ENCODE results near the gene GMEB1.
"Not testable (repeated sequence)": the region's sequence is repeated elsewhere in the genome, so short reads cannot be mapped to it uniquely, and the experiment has no call there.

Gene GMEB1

GRCh38 chr1:28648474-28649198 lies 19.9 kb upstream of the GMEB1 start, which contains the start of gene RNU11:
RNU11 (plus strand) TSS chr1:28648600.
- Histone ChIP-seq H3K27me3 (ENCODE audit: control insufficient read depth in 1 of 2, insufficient read depth in 2 of 2, low read length in 2 of 2) (no peaks in the 10 kb centered on the region), H3K4me1 (ENCODE audit: control insufficient read depth, insufficient read depth, low read length) (peaks cover 10% of the 10 kb centered on the region), H3K27ac (ENCODE audit: low read length) (peak within 1 kb of the TSS; percentile 91), H3K36me3 (ENCODE audit: control insufficient read depth in 2 of 2, insufficient read depth in 2 of 2, low read length in 2 of 2) (no peaks in the 10 kb centered on the region), H3K9me3 (ENCODE audit: control insufficient read depth in 2 of 2, low read length in 2 of 2) (no peaks in the 10 kb centered on the region), H3K4me3 (ENCODE audit: low read length in 2 of 2) (peak within 1 kb of the TSS; percentile 68 to 79), H3K9ac (ENCODE audit: low read length in 2 of 2) (peak within 1 kb of the TSS; percentile 74 to 93)

- H3K27ac ChIP-seq (ENCODE audit: low read length): not testable (repeated sequence)
Observed at GRCh38 chr1:28653063-28653462, 15.5 kb upstream of the GMEB1 start.

GRCh38 chr1:28653870-28654269 lies 14.7 kb upstream of the GMEB1 start:
- H3K27ac ChIP-seq (ENCODE audit: low read length); H3K4me3 ChIP-seq (ENCODE audit: low read length in 2 of 2); H3K9ac ChIP-seq (ENCODE audit: low read length in 2 of 2); H3K4me1 ChIP-seq (ENCODE audit: control insufficient read depth, insufficient read depth, low read length); H3K27me3 ChIP-seq (ENCODE audit: control insufficient read depth in 1 of 2, insufficient read depth in 2 of 2, low read length in 2 of 2); H3K36me3 ChIP-seq (ENCODE audit: control insufficient read depth in 2 of 2, insufficient read depth in 2 of 2, low read length in 2 of 2); H3K9me3 ChIP-seq (ENCODE audit: control insufficient read depth in 2 of 2, low read length in 2 of 2): not testable (repeated sequence)

More at GRCh38 chr1:28653063-28653462, 15.5 kb upstream of the GMEB1 start:
- not testable (repeated sequence) for H3K4me3 ChIP-seq (ENCODE audit: low read length in 2 of 2); H3K36me3 ChIP-seq (ENCODE audit: control insufficient read depth in 2 of 2, insufficient read depth in 2 of 2, low read length in 2 of 2); H3K9me3 ChIP-seq (ENCODE audit: control insufficient read depth in 2 of 2, low read length in 2 of 2); H3K9ac ChIP-seq (ENCODE audit: low read length in 2 of 2); H3K4me1 ChIP-seq (ENCODE audit: control insufficient read depth, insufficient read depth, low read length); H3K27me3 ChIP-seq (ENCODE audit: control insufficient read depth in 1 of 2, insufficient read depth in 2 of 2, low read length in 2 of 2)

- not testable (repeated sequence) for H3K9me3 ChIP-seq (ENCODE audit: control insufficient read depth in 2 of 2, low read length in 2 of 2); H3K27me3 ChIP-seq (ENCODE audit: control insufficient read depth in 1 of 2, insufficient read depth in 2 of 2, low read length in 2 of 2); H3K4me3 ChIP-seq (ENCODE audit: low read length in 2 of 2); H3K36me3 ChIP-seq (ENCODE audit: control insufficient read depth in 2 of 2, insufficient read depth in 2 of 2, low read length in 2 of 2); H3K27ac ChIP-seq (ENCODE audit: low read length); H3K9ac ChIP-seq (ENCODE audit: low read length in 2 of 2); H3K4me1 ChIP-seq (ENCODE audit: control insufficient read depth, insufficient read depth, low read length)
Observed at GRCh38 chr1:28655448-28656311, 12.9 kb upstream of the GMEB1 start.

GRCh38 chr1:28656335-28656734 lies 12.2 kb upstream of the GMEB1 start:
- Histone ChIP-seq H3K9me3 (ENCODE audit: control insufficient read depth in 2 of 2, low read length in 2 of 2) (no peaks in the 10 kb centered on the region), H3K4me3 (ENCODE audit: low read length in 2 of 2) (no peak overlapping the region), H3K27me3 (ENCODE audit: control insufficient read depth in 1 of 2, insufficient read depth in 2 of 2, low read length in 2 of 2) (no peaks in the 10 kb centered on the region), H3K27ac (ENCODE audit: low read length) (no peak overlapping the region), H3K36me3 (ENCODE audit: control insufficient read depth in 2 of 2, insufficient read depth in 2 of 2, low read length in 2 of 2) (no peaks in the 10 kb centered on the region), H3K4me1 (ENCODE audit: control insufficient read depth, insufficient read depth, low read length) (no peaks in the 10 kb centered on the region), H3K9ac (ENCODE audit: low read length in 2 of 2) (no peak overlapping the region)

GRCh38 chr1:28663871-28664470 lies 4.6 kb upstream of the GMEB1 start:
- H3K9me3 ChIP-seq (ENCODE audit: control insufficient read depth in 2 of 2, low read length in 2 of 2): no peaks in the 10 kb centered on the region
- H3K27me3 ChIP-seq (ENCODE audit: control insufficient read depth in 1 of 2, insufficient read depth in 2 of 2, low read length in 2 of 2): no peaks in the 10 kb centered on the region
- H3K27ac ChIP-seq (ENCODE audit: low read length): no peak overlapping the region
- H3K9ac ChIP-seq (ENCODE audit: low read length in 2 of 2): no peak overlapping the region
- peaks cover 10% of the 10 kb centered on the region for H3K4me1 ChIP-seq (ENCODE audit: control insufficient read depth, insufficient read depth, low read length)
- H3K4me3 ChIP-seq (ENCODE audit: low read length in 2 of 2): no peak overlapping the region
- no peaks in the 10 kb centered on the region for H3K36me3 ChIP-seq (ENCODE audit: control insufficient read depth in 2 of 2, insufficient read depth in 2 of 2, low read length in 2 of 2)

- H3K9me3 ChIP-seq (ENCODE audit: control insufficient read depth in 2 of 2, low read length in 2 of 2): no peaks in the 10 kb centered on the region
- no peak overlapping the region for H3K27ac ChIP-seq (ENCODE audit: low read length)
- no peaks in the 10 kb centered on the region for H3K27me3 ChIP-seq (ENCODE audit: control insufficient read depth in 1 of 2, insufficient read depth in 2 of 2, low read length in 2 of 2)
- H3K36me3 ChIP-seq (ENCODE audit: control insufficient read depth in 2 of 2, insufficient read depth in 2 of 2, low read length in 2 of 2): no peaks in the 10 kb centered on the region
- peaks cover 15% of the 10 kb centered on the region for H3K4me1 ChIP-seq (ENCODE audit: control insufficient read depth, insufficient read depth, low read length)
- no peak overlapping the region for H3K9ac ChIP-seq (ENCODE audit: low read length in 2 of 2)
- H3K4me3 ChIP-seq (ENCODE audit: low read length in 2 of 2): no peak overlapping the region
Observed at GRCh38 chr1:28666806-28667205, 1.8 kb upstream of the GMEB1 start.

- peak overlapping the region; percentile 92 for H3K27ac ChIP-seq (ENCODE audit: low read length)
- peaks cover 15% of the 10 kb centered on the region for H3K4me1 ChIP-seq (ENCODE audit: control insufficient read depth, insufficient read depth, low read length)
- H3K9me3 ChIP-seq (ENCODE audit: control insufficient read depth in 2 of 2, low read length in 2 of 2): no peaks in the 10 kb centered on the region
- peak overlapping the region; percentile 83 to 96 for H3K4me3 ChIP-seq (ENCODE audit: low read length in 2 of 2)
- H3K27me3 ChIP-seq (ENCODE audit: control insufficient read depth in 1 of 2, insufficient read depth in 2 of 2, low read length in 2 of 2): no peaks in the 10 kb centered on the region
- no peaks in the 10 kb centered on the region for H3K36me3 ChIP-seq (ENCODE audit: control insufficient read depth in 2 of 2, insufficient read depth in 2 of 2, low read length in 2 of 2)
- H3K9ac ChIP-seq (ENCODE audit: low read length in 2 of 2): peak overlapping the region; percentile 98 to 99
Observed at GRCh38 chr1:28668956-28669723, 556 bp downstream of the GMEB1 start.

GRCh38 chr1:28671254-28671780 lies 2.7 kb downstream of the GMEB1 start:
- Histone ChIP-seq H3K9ac (ENCODE audit: low read length in 2 of 2) (no peak overlapping the region), H3K4me1 (ENCODE audit: control insufficient read depth, insufficient read depth, low read length) (peaks cover 15% of the 10 kb centered on the region), H3K36me3 (ENCODE audit: control insufficient read depth in 2 of 2, insufficient read depth in 2 of 2, low read length in 2 of 2) (no peaks in the 10 kb centered on the region), H3K27me3 (ENCODE audit: control insufficient read depth in 1 of 2, insufficient read depth in 2 of 2, low read length in 2 of 2) (no peaks in the 10 kb centered on the region), H3K9me3 (ENCODE audit: control insufficient read depth in 2 of 2, low read length in 2 of 2) (no peaks in the 10 kb centered on the region), H3K4me3 (ENCODE audit: low read length in 2 of 2) (no peak overlapping the region), H3K27ac (ENCODE audit: low read length) (no peak overlapping the region)

GRCh38 chr1:28672971-28673370 lies 4.4 kb downstream of the GMEB1 start:
- not testable (repeated sequence) for H3K9ac ChIP-seq (ENCODE audit: low read length in 2 of 2); H3K27me3 ChIP-seq (ENCODE audit: control insufficient read depth in 1 of 2, insufficient read depth in 2 of 2, low read length in 2 of 2); H3K36me3 ChIP-seq (ENCODE audit: control insufficient read depth in 2 of 2, insufficient read depth in 2 of 2, low read length in 2 of 2); H3K9me3 ChIP-seq (ENCODE audit: control insufficient read depth in 2 of 2, low read length in 2 of 2); H3K4me3 ChIP-seq (ENCODE audit: low read length in 2 of 2); H3K27ac ChIP-seq (ENCODE audit: low read length)
- H3K4me1 ChIP-seq (ENCODE audit: control insufficient read depth, insufficient read depth, low read length): peaks cover 10% of the 10 kb centered on the region
